ENCODE data around the gene SST.

SST gene

DNA sequence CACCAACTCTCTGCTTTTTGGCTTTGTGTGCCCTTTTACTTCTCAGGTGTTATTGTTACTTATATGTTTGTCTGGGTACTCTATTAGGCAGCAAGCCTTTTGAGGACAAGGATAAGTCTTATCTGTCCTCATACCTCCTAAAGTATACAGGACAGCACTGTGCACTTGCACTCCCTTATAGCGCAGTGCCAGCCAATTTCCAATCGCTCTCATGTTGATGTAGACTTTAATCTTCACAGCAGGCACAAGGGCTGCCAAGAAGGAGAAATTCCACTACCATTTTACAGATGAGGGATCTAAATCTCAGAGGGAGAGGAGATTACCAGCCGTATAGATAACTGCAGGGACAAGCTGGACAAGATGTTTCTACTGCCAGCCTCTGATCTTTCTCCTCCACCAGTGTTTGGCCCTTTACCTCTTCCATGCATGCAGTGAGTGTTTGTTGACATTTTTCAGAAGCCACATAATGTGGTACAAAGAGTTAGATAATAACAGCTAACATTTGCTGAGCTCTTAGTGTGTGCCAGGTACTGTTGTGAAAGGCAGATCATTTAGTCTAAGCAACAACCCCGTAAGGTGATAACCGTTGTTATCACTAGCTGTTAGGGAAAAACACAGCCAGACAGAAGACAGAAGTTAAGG lies 30.1 kb downstream of the SST start:
- no peak overlapping the region for H3K4me3 ChIP-seq (ENCODE audit: low read depth in 1 of 5, low read length in 5 of 5)
- no peak overlapping the region for H3K9ac ChIP-seq (ENCODE audit: low read length in 5 of 5)
- H3K27me3 ChIP-seq (ENCODE audit: control insufficient read depth in 5 of 5, insufficient read depth in 4 of 5, low read length in 5 of 5), result no peaks in the 10 kb centered on the region
- H3K27ac ChIP-seq (ENCODE audit: low read depth, low read length), result no peak overlapping the region
- H3K9me3 ChIP-seq (ENCODE audit: control insufficient read depth in 5 of 5, low read length in 5 of 5), result peaks cover 0 to 3% (median 0%) of the 10 kb centered on the region in 5 donors
- H3K4me1 ChIP-seq (ENCODE audit: control insufficient read depth in 5 of 5, insufficient read depth in 5 of 5, low read length in 5 of 5), result no peaks in the 10 kb centered on the region
- no peaks in the 10 kb centered on the region for H3K36me3 ChIP-seq (ENCODE audit: control insufficient read depth in 5 of 5, insufficient read depth in 5 of 5, low read length in 5 of 5)

- Histone ChIP-seq H3K4me1 (ENCODE audit: control insufficient read depth in 5 of 5, insufficient read depth in 5 of 5, low read length in 5 of 5) (no peaks in the 10 kb centered on the region), H3K9ac (ENCODE audit: low read length in 5 of 5) (no peak overlapping the region), H3K36me3 (ENCODE audit: control insufficient read depth in 5 of 5, insufficient read depth in 5 of 5, low read length in 5 of 5) (no peaks in the 10 kb centered on the region), H3K9me3 (ENCODE audit: control insufficient read depth in 5 of 5, low read length in 5 of 5) (peaks cover 2 to 9% (median 5%) of the 10 kb centered on the region in 5 donors), H3K4me3 (ENCODE audit: low read depth in 1 of 5, low read length in 5 of 5) (no peak overlapping the region), H3K27me3 (ENCODE audit: control insufficient read depth in 5 of 5, insufficient read depth in 4 of 5, low read length in 5 of 5) (no peaks in the 10 kb centered on the region), H3K27ac (ENCODE audit: low read depth, low read length) (no peak overlapping the region)
These were observed 33.7 kb downstream of the SST start for GRCh38 chr3:187636528-187636927.

- Histone ChIP-seq H3K27ac (ENCODE audit: low read depth, low read length) (no peak overlapping the region), H3K4me3 (ENCODE audit: low read depth in 1 of 5, low read length in 5 of 5) (no peak overlapping the region), H3K36me3 (ENCODE audit: control insufficient read depth in 5 of 5, insufficient read depth in 5 of 5, low read length in 5 of 5) (no peaks in the 10 kb centered on the region), H3K4me1 (ENCODE audit: control insufficient read depth in 5 of 5, insufficient read depth in 5 of 5, low read length in 5 of 5) (no peaks in the 10 kb centered on the region), H3K9me3 (ENCODE audit: control insufficient read depth in 5 of 5, low read length in 5 of 5) (peaks cover 0 to 6% (median 5%) of the 10 kb centered on the region in 5 donors), H3K9ac (ENCODE audit: low read length in 5 of 5) (no peak overlapping the region), H3K27me3 (ENCODE audit: control insufficient read depth in 5 of 5, insufficient read depth in 4 of 5, low read length in 5 of 5) (no peaks in the 10 kb centered on the region)
These were observed 39.8 kb downstream of the SST start for GRCh38 chr3:187630404-187630803.

DNA sequence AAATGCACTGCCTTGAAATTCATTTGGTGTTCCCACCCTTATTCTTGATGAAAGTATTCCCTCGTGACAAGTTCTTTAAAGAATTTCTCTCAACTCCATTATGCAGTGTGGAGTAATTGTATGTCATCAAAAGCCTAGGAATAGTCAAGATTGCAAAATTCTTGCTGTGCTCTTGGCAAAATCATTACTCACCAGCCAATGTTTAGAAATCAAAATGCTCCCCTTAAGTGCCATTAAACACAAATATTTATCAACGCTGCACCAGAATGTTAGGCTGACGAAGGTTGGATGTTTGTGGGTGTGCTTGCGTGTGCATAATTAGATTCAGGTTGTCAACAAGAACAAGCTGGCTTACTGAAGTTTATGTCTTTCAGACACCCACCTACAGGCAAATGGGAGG lies 40.5 kb downstream of the SST start:
- Histone ChIP-seq H3K27me3 (ENCODE audit: control insufficient read depth in 5 of 5, insufficient read depth in 4 of 5, low read length in 5 of 5) (no peaks in the 10 kb centered on the region), H3K9ac (ENCODE audit: low read length in 5 of 5) (no peak overlapping the region), H3K4me1 (ENCODE audit: control insufficient read depth in 5 of 5, insufficient read depth in 5 of 5, low read length in 5 of 5) (no peaks in the 10 kb centered on the region), H3K9me3 (ENCODE audit: control insufficient read depth in 5 of 5, low read length in 5 of 5) (peaks cover 0 to 5% (median 5%) of the 10 kb centered on the region in 5 donors), H3K27ac (ENCODE audit: low read depth, low read length) (no peak overlapping the region), H3K36me3 (ENCODE audit: control insufficient read depth in 5 of 5, insufficient read depth in 5 of 5, low read length in 5 of 5) (no peaks in the 10 kb centered on the region), H3K4me3 (ENCODE audit: low read depth in 1 of 5, low read length in 5 of 5) (no peak overlapping the region)

DNA sequence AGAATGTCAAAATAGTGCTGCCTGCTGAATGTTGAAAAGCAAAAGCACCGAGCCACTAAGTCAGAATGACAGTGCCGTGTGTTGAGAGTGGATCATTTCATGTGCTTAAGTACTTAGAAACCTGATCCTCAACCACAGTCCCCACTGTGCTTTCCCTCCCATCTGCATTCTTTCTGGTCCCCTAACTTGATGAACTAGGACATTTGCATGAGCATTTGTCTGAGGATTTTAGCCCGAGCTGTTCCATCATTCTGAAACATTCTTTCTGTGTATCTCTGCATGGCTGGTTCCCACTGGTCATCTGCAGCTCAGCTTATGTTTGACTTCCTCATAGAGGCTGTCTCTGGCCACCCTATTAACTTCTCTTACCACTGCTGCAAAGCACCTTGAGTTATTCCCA lies 42.0 kb downstream of the SST start:
- Histone ChIP-seq H3K9ac (ENCODE audit: low read length in 5 of 5) (no peak overlapping the region), H3K27ac (ENCODE audit: low read depth, low read length) (no peak overlapping the region), H3K4me1 (ENCODE audit: control insufficient read depth in 5 of 5, insufficient read depth in 5 of 5, low read length in 5 of 5) (no peaks in the 10 kb centered on the region), H3K27me3 (ENCODE audit: control insufficient read depth in 5 of 5, insufficient read depth in 4 of 5, low read length in 5 of 5) (peaks cover 0 to 6% (median 3%) of the 10 kb centered on the region in 5 donors), H3K36me3 (ENCODE audit: control insufficient read depth in 5 of 5, insufficient read depth in 5 of 5, low read length in 5 of 5) (no peaks in the 10 kb centered on the region), H3K9me3 (ENCODE audit: control insufficient read depth in 5 of 5, low read length in 5 of 5) (no peaks in the 10 kb centered on the region), H3K4me3 (ENCODE audit: low read depth in 1 of 5, low read length in 5 of 5) (no peak overlapping the region)

DNA sequence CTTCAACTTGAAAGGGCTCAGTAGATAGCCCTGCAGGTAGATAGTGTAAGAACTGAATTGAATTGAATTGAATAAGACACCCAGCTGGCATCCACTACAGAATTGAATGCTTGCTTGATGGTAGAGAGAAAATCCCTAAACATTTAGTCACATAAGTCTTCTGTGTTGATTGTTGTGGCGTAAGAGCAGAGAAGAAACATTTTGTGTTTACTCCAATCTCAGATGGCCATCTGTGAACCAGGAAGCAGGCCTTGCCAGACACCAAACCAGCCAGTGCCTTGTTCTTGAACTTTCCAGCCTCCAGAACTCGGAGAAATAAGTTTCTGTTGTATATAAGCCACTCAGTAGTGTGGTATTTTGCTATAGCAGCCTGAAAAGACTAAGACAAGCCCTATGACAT lies 43.6 kb downstream of the SST start:
- Histone ChIP-seq H3K4me3 (ENCODE audit: low read depth in 1 of 5, low read length in 5 of 5) (no peak overlapping the region), H3K9me3 (ENCODE audit: control insufficient read depth in 5 of 5, low read length in 5 of 5) (no peaks in the 10 kb centered on the region), H3K27ac (ENCODE audit: low read depth, low read length) (no peak overlapping the region), H3K36me3 (ENCODE audit: control insufficient read depth in 5 of 5, insufficient read depth in 5 of 5, low read length in 5 of 5) (no peaks in the 10 kb centered on the region), H3K4me1 (ENCODE audit: control insufficient read depth in 5 of 5, insufficient read depth in 5 of 5, low read length in 5 of 5) (no peaks in the 10 kb centered on the region), H3K9ac (ENCODE audit: low read length in 5 of 5) (no peak overlapping the region), H3K27me3 (ENCODE audit: control insufficient read depth in 5 of 5, insufficient read depth in 4 of 5, low read length in 5 of 5) (peaks cover 0 to 8% (median 4%) of the 10 kb centered on the region in 5 donors)

DNA sequence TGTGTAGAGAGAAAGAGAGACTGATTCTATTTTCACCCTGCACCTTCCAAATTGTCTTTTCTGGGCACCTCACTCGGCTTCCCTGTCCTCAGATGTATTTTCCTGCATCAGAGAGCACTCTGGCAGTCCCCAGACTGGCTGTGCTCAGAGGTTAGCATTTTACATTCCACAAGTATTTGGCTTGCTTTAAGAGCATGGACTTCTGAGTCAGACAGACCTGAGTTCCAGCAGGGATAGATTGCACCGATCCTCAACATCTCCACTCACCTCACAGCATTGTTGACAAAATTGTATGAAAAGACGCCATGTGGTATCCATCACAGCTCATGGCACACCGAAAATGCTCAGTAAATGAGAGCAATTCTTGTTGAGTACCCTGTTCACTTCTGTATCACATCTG lies 45.6 kb downstream of the SST start:
- H3K27ac ChIP-seq (ENCODE audit: low read depth, low read length), result no peak overlapping the region
- H3K9me3 ChIP-seq (ENCODE audit: control insufficient read depth in 5 of 5, low read length in 5 of 5), result no peaks in the 10 kb centered on the region
- H3K4me1 ChIP-seq (ENCODE audit: control insufficient read depth in 5 of 5, insufficient read depth in 5 of 5, low read length in 5 of 5), result no peaks in the 10 kb centered on the region
- H3K36me3 ChIP-seq (ENCODE audit: control insufficient read depth in 5 of 5, insufficient read depth in 5 of 5, low read length in 5 of 5), result no peaks in the 10 kb centered on the region
- no peak overlapping the region for H3K9ac ChIP-seq (ENCODE audit: low read length in 5 of 5)
- H3K4me3 ChIP-seq (ENCODE audit: low read depth in 1 of 5, low read length in 5 of 5), result no peak overlapping the region
- peaks cover 0 to 8% (median 4%) of the 10 kb centered on the region in 5 donors for H3K27me3 ChIP-seq (ENCODE audit: control insufficient read depth in 5 of 5, insufficient read depth in 4 of 5, low read length in 5 of 5)

- no peak overlapping the region for H3K4me3 ChIP-seq (ENCODE audit: low read depth in 1 of 5, low read length in 5 of 5)
- H3K27me3 ChIP-seq (ENCODE audit: control insufficient read depth in 5 of 5, insufficient read depth in 4 of 5, low read length in 5 of 5), result peaks cover 0 to 8% (median 4%) of the 10 kb centered on the region in 5 donors
- no peaks in the 10 kb centered on the region for H3K9me3 ChIP-seq (ENCODE audit: control insufficient read depth in 5 of 5, low read length in 5 of 5)
- H3K27ac ChIP-seq (ENCODE audit: low read depth, low read length), result no peak overlapping the region
- no peaks in the 10 kb centered on the region for H3K36me3 ChIP-seq (ENCODE audit: control insufficient read depth in 5 of 5, insufficient read depth in 5 of 5, low read length in 5 of 5)
- H3K4me1 ChIP-seq (ENCODE audit: control insufficient read depth in 5 of 5, insufficient read depth in 5 of 5, low read length in 5 of 5), result no peaks in the 10 kb centered on the region
- no peak overlapping the region for H3K9ac ChIP-seq (ENCODE audit: low read length in 5 of 5)
These were observed 46.8 kb downstream of the SST start for GRCh38 chr3:187623285-187623814.

- Histone ChIP-seq H3K4me3 (ENCODE audit: low read depth in 1 of 5, low read length in 5 of 5) (no peak overlapping the region), H3K36me3 (ENCODE audit: control insufficient read depth in 5 of 5, insufficient read depth in 5 of 5, low read length in 5 of 5) (no peaks in the 10 kb centered on the region), H3K27me3 (ENCODE audit: control insufficient read depth in 5 of 5, insufficient read depth in 4 of 5, low read length in 5 of 5) (peaks cover 0 to 8% (median 4%) of the 10 kb centered on the region in 5 donors)
These were observed 48.3 kb downstream of the SST start for GRCh38 chr3:187621881-187622280.

GRCh38 chr3:187619461-187619860 lies 50.7 kb downstream of the SST start:
- no peak overlapping the region for H3K9ac ChIP-seq (ENCODE audit: low read length in 5 of 5)
- H3K27me3 ChIP-seq (ENCODE audit: control insufficient read depth in 5 of 5, insufficient read depth in 4 of 5, low read length in 5 of 5), result peaks cover 0 to 8% (median 4%) of the 10 kb centered on the region in 5 donors
- H3K27ac ChIP-seq (ENCODE audit: low read depth, low read length), result no peak overlapping the region
- no peaks in the 10 kb centered on the region for H3K9me3 ChIP-seq (ENCODE audit: control insufficient read depth in 5 of 5, low read length in 5 of 5)
- no peaks in the 10 kb centered on the region for H3K36me3 ChIP-seq (ENCODE audit: control insufficient read depth in 5 of 5, insufficient read depth in 5 of 5, low read length in 5 of 5)
- H3K4me1 ChIP-seq (ENCODE audit: control insufficient read depth in 5 of 5, insufficient read depth in 5 of 5, low read length in 5 of 5), result no peaks in the 10 kb centered on the region
- H3K4me3 ChIP-seq (ENCODE audit: low read depth in 1 of 5, low read length in 5 of 5), result no peak overlapping the region

More at GRCh38 chr3:187621881-187622280, 48.3 kb downstream of the SST start:
- H3K27ac ChIP-seq (ENCODE audit: low read depth, low read length), result no peak overlapping the region
- no peaks in the 10 kb centered on the region for H3K4me1 ChIP-seq (ENCODE audit: control insufficient read depth in 5 of 5, insufficient read depth in 5 of 5, low read length in 5 of 5)
- H3K9ac ChIP-seq (ENCODE audit: low read length in 5 of 5), result no peak overlapping the region
- no peaks in the 10 kb centered on the region for H3K9me3 ChIP-seq (ENCODE audit: control insufficient read depth in 5 of 5, low read length in 5 of 5)
